MM.1S (cell line): ENCODE data around the gene COQ10B.

Experiments
- EZH2phosphoT487 ChIP-seq: fragments of 300-600 bp; sonication (generic); IDR thresholded peaks from 2 replicates; pipeline ENCODE4 v1.6.1; 2018; ENCODE audit warnings: antibody characterized with exemption, low read length
- TF ChIP-seq, protein P1 (sequence below): fragments of 300-600 bp; sonication (generic); IDR thresholded peaks from 2 replicates; pipeline ENCODE4 v1.5.1; 2016; ENCODE audit warnings: antibody characterized with exemption, low read length, mixed read lengths

DNA sequence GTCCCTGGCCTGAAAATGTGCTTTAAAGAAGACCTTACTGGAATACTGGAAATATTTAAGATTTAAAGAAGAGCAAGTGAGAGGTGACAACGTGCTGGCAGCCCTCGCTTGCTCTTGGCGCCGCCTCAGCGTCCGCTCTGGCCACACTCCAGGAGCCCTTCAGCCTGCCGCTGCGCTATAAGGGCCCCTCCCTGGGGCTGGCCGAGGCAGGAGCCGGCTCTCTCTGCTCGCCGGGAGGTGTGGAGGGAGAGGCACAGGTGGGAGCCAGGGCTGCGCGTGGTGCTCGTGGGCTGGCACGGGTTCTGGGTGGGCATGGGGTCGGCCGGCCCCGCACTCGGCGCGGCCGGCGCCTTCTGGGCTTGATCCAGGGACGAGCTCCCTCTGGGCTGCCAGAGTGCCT, 2.9 kb upstream of the COQ10B start:
- TF ChIP-seq, protein P1, sequence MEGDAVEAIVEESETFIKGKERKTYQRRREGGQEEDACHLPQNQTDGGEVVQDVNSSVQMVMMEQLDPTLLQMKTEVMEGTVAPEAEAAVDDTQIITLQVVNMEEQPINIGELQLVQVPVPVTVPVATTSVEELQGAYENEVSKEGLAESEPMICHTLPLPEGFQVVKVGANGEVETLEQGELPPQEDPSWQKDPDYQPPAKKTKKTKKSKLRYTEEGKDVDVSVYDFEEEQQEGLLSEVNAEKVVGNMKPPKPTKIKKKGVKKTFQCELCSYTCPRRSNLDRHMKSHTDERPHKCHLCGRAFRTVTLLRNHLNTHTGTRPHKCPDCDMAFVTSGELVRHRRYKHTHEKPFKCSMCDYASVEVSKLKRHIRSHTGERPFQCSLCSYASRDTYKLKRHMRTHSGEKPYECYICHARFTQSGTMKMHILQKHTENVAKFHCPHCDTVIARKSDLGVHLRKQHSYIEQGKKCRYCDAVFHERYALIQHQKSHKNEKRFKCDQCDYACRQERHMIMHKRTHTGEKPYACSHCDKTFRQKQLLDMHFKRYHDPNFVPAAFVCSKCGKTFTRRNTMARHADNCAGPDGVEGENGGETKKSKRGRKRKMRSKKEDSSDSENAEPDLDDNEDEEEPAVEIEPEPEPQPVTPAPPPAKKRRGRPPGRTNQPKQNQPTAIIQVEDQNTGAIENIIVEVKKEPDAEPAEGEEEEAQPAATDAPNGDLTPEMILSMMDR: no peak
- TF ChIP-seq EZH2phosphoT487: no peak
